Measurements from ENCODE around the gene QTRT2. TPM values are rescaled to one million over a fixed set of nuclear protein-coding genes. Genes with fewer than 3 reads are reported as not detected.

QTRT2 gene
- total and polyA plus RNA-seq, 7 donors = 3.4 to 10.8 (median 8.2) TPM

DNA sequence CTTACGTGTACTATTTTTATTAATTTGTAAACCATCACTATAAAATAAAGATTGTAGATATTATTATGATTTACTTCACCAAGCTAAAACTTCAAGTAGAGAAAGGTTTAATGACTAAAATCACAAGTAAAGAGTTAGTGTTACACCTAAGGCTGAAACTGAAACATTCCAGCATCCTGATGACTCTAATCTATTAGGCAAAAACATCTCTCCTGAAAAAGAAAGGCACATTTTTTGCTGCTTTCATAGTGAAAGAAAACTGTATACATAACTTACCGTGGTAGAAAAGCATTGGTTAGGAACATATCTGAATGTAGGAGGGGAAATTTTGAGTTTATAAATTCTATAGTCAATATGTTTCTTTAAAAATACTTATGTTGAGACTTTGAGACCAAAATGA, 35.6 kb upstream of the QTRT2 start:
- WGBS, 3 donors = 91 to 93% (median 92%) methylated on average over 2 of the region's 2 CpGs
- Histone ChIP-seq H3K4me1 (no peaks in the 10 kb centered on the region), H3K4me3 (no peak overlapping the region), H3K36me3 (ENCODE audit: insufficient read depth in 1 of 2, low read depth in 1 of 2) (no peaks in the 10 kb centered on the region), H3K27me3 (ENCODE audit: insufficient read depth in 3 of 3, low read length in 2 of 3) (no peaks in the 10 kb centered on the region), H3K27ac (no peak overlapping the region), H3K9me3 (no peaks in the 10 kb centered on the region)
- DNase-seq (no peak), ATAC-seq (no peak)
- intact Hi-C loops (cut with DNase I) = no loop called here
- TF ChIP-seq, protein P1, sequence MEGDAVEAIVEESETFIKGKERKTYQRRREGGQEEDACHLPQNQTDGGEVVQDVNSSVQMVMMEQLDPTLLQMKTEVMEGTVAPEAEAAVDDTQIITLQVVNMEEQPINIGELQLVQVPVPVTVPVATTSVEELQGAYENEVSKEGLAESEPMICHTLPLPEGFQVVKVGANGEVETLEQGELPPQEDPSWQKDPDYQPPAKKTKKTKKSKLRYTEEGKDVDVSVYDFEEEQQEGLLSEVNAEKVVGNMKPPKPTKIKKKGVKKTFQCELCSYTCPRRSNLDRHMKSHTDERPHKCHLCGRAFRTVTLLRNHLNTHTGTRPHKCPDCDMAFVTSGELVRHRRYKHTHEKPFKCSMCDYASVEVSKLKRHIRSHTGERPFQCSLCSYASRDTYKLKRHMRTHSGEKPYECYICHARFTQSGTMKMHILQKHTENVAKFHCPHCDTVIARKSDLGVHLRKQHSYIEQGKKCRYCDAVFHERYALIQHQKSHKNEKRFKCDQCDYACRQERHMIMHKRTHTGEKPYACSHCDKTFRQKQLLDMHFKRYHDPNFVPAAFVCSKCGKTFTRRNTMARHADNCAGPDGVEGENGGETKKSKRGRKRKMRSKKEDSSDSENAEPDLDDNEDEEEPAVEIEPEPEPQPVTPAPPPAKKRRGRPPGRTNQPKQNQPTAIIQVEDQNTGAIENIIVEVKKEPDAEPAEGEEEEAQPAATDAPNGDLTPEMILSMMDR (IDR thresholded peaks at IDR 0.05) = no peak

- Histone ChIP-seq H3K9me3 (no peaks in the 10 kb centered on the region), H3K36me3 (ENCODE audit: insufficient read depth in 1 of 2, low read depth in 1 of 2) (no peaks in the 10 kb centered on the region), H3K27ac (no peak overlapping the region), H3K4me3 (no peak overlapping the region), H3K27me3 (ENCODE audit: insufficient read depth in 3 of 3, low read length in 2 of 3) (no peaks in the 10 kb centered on the region), H3K4me1 (no peaks in the 10 kb centered on the region)
- TF ChIP-seq, protein P1 (IDR thresholded peaks at IDR 0.05) = no peak
- WGBS, 3 donors = 61 to 70% (median 65%) methylated on average over 4 of the region's 4 CpGs
- intact Hi-C loops (cut with DNase I) = no loop called here
- DNase-seq (no peak), ATAC-seq (no peak)
Observed at GRCh38 chr3:114022145-114022802, 34.3 kb upstream of the QTRT2 start.

DNA sequence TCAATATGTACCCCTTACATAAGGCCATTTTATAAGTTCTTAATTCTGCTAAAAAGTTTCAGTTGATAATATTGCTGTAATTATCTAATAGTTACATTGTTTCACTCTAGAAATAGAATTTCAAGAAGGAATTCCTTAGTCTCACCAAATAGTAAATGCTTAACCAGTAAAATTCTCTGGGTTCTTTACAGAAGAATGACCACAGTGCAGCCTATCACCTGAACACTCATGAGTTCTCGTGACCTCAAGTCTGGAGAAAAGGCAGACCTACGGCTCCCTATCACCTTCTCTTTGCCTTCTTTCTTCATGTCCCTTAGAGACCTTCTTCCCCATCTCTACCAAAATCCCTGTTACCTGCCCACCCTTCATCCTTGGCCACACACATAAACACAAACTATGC, 31.1 kb upstream of the QTRT2 start:
- no peak for DNase-seq
- no peaks in the 10 kb centered on the region for H3K27me3 ChIP-seq (ENCODE audit: insufficient read depth in 3 of 3, low read length in 2 of 3)
- intact Hi-C loops (cut with DNase I) = no loop called here
- H3K4me3 ChIP-seq = no peak overlapping the region
- no peak for ATAC-seq
- no peak overlapping the region for H3K27ac ChIP-seq
- TF ChIP-seq, protein P1 (IDR thresholded peaks at IDR 0.05) = no peak
- 88 to 96% (median 90%) methylated on average over 2 of the region's 2 CpGs for WGBS, 3 donors
- H3K36me3 ChIP-seq (ENCODE audit: insufficient read depth in 1 of 2, low read depth in 1 of 2) = no peaks in the 10 kb centered on the region
- H3K9me3 ChIP-seq = no peaks in the 10 kb centered on the region
- H3K4me1 ChIP-seq = no peaks in the 10 kb centered on the region

DNA sequence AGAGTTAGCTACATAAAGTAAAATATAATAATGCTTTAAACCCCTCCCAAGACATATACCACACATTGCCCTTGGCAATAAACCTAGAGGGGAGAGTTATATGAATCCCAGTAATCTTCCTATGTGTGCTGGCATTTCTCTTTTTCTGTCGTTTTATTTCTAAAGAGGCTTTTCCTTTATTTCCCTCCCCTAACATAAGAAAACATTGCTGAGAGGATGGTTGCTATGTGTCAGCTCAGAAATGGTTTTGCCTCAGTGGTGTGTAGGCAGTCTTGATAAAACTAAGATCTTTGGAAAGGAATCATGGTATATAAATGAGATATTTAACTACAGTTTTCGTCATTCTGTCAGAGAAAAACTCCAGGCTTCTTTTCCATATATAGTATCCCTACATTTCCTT, 30.2 kb upstream of the QTRT2 start:
- H3K4me3 ChIP-seq = no peak overlapping the region
- no peak for DNase-seq
- no peaks in the 10 kb centered on the region for H3K36me3 ChIP-seq (ENCODE audit: insufficient read depth in 1 of 2, low read depth in 1 of 2)

More for the DNA sequence above, 30.2 kb upstream of the QTRT2 start:
- 67 to 75% (median 71%) methylated on average over 2 of the region's 2 CpGs for WGBS, 3 donors
- no peaks in the 10 kb centered on the region for H3K4me1 ChIP-seq
- no peaks in the 10 kb centered on the region for H3K27me3 ChIP-seq (ENCODE audit: insufficient read depth in 3 of 3, low read length in 2 of 3)
- no peaks in the 10 kb centered on the region for H3K9me3 ChIP-seq
- TF ChIP-seq, protein P1 (IDR thresholded peaks at IDR 0.05) = no peak
- intact Hi-C loops (cut with DNase I) = no loop called here
- no peak for ATAC-seq
- no peak overlapping the region for H3K27ac ChIP-seq

Data from psoas muscle (tissue), 8 donors.